HuH-7.5 (cell line): ENCODE data around the gene ZNF827.

Experiments used
- DNase-seq: peaks from one replicate; pipeline ENCODE4 v3.0.0; 2011; ENCODE audit warnings: low spot score

The ZNF827 gene

GRCh38 chr4:145829629-145830395 lies 108.8 kb downstream of the ZNF827 start:
- DNase-seq, result no peak

- DNase-seq, result no peak
Observed at GRCh38 chr4:145828802-145829485, 109.7 kb downstream of the ZNF827 start.

- no peak for DNase-seq
Observed at GRCh38 chr4:145827885-145828284, 110.7 kb downstream of the ZNF827 start.

- DNase-seq, result no peak
Observed at GRCh38 chr4:145825255-145825654, 113.4 kb downstream of the ZNF827 start.

- no peak for DNase-seq
Observed at GRCh38 chr4:145824463-145824862, 114.2 kb downstream of the ZNF827 start.

- no peak for DNase-seq
Observed at GRCh38 chr4:145823743-145824142, 114.9 kb downstream of the ZNF827 start.

- no peak for DNase-seq
Observed at GRCh38 chr4:145822581-145822980, 116.0 kb downstream of the ZNF827 start.

- DNase-seq, result no peak
Observed at GRCh38 chr4:145822181-145822580, 116.4 kb downstream of the ZNF827 start.

- DNase-seq, result no peak
Observed at GRCh38 chr4:145821766-145822165, 116.9 kb downstream of the ZNF827 start.

GRCh38 chr4:145820407-145820806 lies 118.2 kb downstream of the ZNF827 start:
- DNase-seq, result no peak

- no peak for DNase-seq
Observed at GRCh38 chr4:145819853-145820181, 118.8 kb downstream of the ZNF827 start.

GRCh38 chr4:145819101-145819852 lies 119.3 kb downstream of the ZNF827 start:
- DNase-seq, result no peak

GRCh38 chr4:145818011-145818410 lies 120.6 kb downstream of the ZNF827 start:
- DNase-seq, result no peak

- DNase-seq, result no peak
Observed at GRCh38 chr4:145816091-145816490, 122.5 kb downstream of the ZNF827 start.

GRCh38 chr4:145815626-145816025 lies 123.0 kb downstream of the ZNF827 start:
- DNase-seq, result no peak

GRCh38 chr4:145815027-145815612 lies 123.5 kb downstream of the ZNF827 start:
- no peak for DNase-seq

- no peak for DNase-seq
Observed at GRCh38 chr4:145814246-145814645, 124.4 kb downstream of the ZNF827 start.

- DNase-seq, result no peak
Observed at GRCh38 chr4:145812919-145813318, 125.7 kb downstream of the ZNF827 start.

GRCh38 chr4:145808848-145809512 lies 129.6 kb downstream of the ZNF827 start:
- DNase-seq, result no peak

- no peak for DNase-seq
Observed at GRCh38 chr4:145808021-145808650, 130.5 kb downstream of the ZNF827 start.

GRCh38 chr4:145805490-145805889 lies 133.1 kb downstream of the ZNF827 start:
- DNase-seq, result no peak

GRCh38 chr4:145804116-145804515 lies 134.5 kb downstream of the ZNF827 start:
- no peak for DNase-seq
